B cell (primary cell): Measurements from ENCODE around the gene EDN1. TPM values are rescaled to one million over a fixed set of nuclear protein-coding genes. Genes with fewer than 3 reads are reported as not detected.

Experiments
- ATAC-seq: fragments of 200-7000 bp; cut with Tn5 transposase; one replicate; pipeline ENCODE4 v1.10.0; 2021; ENCODE audit warnings: low read depth, mild to moderate bottlenecking, moderate number of reproducible peaks, moderate library complexity
- CTCF ChIA-PET: fragments of 350-600 bp; sonication (Branson Sonifier 250); formaldehyde crosslinking; loops from one replicate; lab custom pipeline; 2021; ENCODE audit warnings: antibody characterized with exemption, inconsistent platforms; lab: Charles Lee
- POLR2A ChIA-PET: fragments of 350-600 bp; sonication (Branson Sonifier 250); formaldehyde crosslinking; loops from one replicate; lab custom pipeline; 2021; ENCODE audit warnings: antibody characterized with exemption; lab: Charles Lee
- DNase-seq: peaks from one replicate; pipeline ENCODE4 v3.0.0; 2013
- H2AFZ ChIP-seq: 2 replicates; pipeline ENCODE4 v1.6.1; 2012; ENCODE audit warnings: mild to moderate bottlenecking, low read depth, low read length; ENCODE audit not compliant: insufficient read depth, poor library complexity, severe bottlenecking
- H3K27ac ChIP-seq, 2 donors: 1 replicate in 1 of 2; 2 replicates in 1 of 2; pipeline ENCODE4 v1.5.1; 2012 to 2013; ENCODE audit warnings: low read length in 2 of 2, mild to moderate bottlenecking in 2 of 2, moderate library complexity in 1 of 2
- H3K27me3 ChIP-seq, 4 experiments: fragments of 200-600 bp in 1 of 4; sonication (generic) in 1 of 4; replicated peaks in 1 of 4; 1 replicate in 2 of 4; 2 replicates in 2 of 4; pipeline versions ENCODE4 v1.6.1 to v1.7.0; 2013 to 2016; ENCODE audit warnings: low read length in 3 of 4, mild to moderate bottlenecking in 2 of 4, mixed read lengths in 1 of 4, moderate library complexity in 1 of 4; ENCODE audit not compliant: insufficient read depth in 4 of 4, control insufficient read depth in 3 of 4; ENCODE audit errors: control extremely low read depth in 1 of 4
- H3K36me3 ChIP-seq, 2 experiments: replicated peaks in 1 of 2; 1 replicate in 1 of 2; 2 replicates in 1 of 2; pipeline versions ENCODE4 v1.6.1 to v1.7.1; 2013; ENCODE audit warnings: low read length in 1 of 2; ENCODE audit not compliant: insufficient read depth in 2 of 2, control insufficient read depth in 1 of 2; ENCODE audit errors: control extremely low read depth in 1 of 2, extremely low read depth in 1 of 2
- H3K4me1 ChIP-seq, 2 donors: fragments of 200-600 bp in 1 of 2; sonication (generic) in 1 of 2; 1 replicate in 1 of 2; 2 replicates in 1 of 2; pipeline versions ENCODE4 v1.5.1 to v1.6.1; 2013 to 2017; ENCODE audit warnings: low read length in 2 of 2; ENCODE audit not compliant: control insufficient read depth in 2 of 2, insufficient read depth in 2 of 2
- H3K4me2 ChIP-seq: replicated peaks from 2 replicates; pipeline ENCODE3; 2012; ENCODE audit warnings: mild to moderate bottlenecking, low read depth, low read length; ENCODE audit not compliant: poor library complexity, severe bottlenecking
- H3K4me3 ChIP-seq, 5 experiments: fragments of 200-600 bp in 1 of 5; sonication (generic) in 1 of 5; 1 replicate in 3 of 5; 2 replicates in 2 of 5; pipeline versions ENCODE4 v1.5.1 to v1.7.0; 2011 to 2016; ENCODE audit warnings: low read length in 4 of 5, mild to moderate bottlenecking in 4 of 5, low read depth in 2 of 5, control low read depth in 1 of 5, moderate library complexity in 1 of 5; ENCODE audit not compliant: insufficient read depth in 1 of 5; ENCODE audit errors: control extremely low read depth in 1 of 5, extremely low read depth in 1 of 5
- H3K79me2 ChIP-seq: fragments of 200-600 bp; sonication (generic); one replicate; pipeline ENCODE4 v1.6.0; 2016; ENCODE audit warnings: low read length; ENCODE audit not compliant: control insufficient read depth, insufficient read depth
- H3K9ac ChIP-seq: fragments of 200-600 bp; sonication (generic); 2 replicates; pipeline ENCODE4 v1.6.1; 2017; ENCODE audit warnings: mild to moderate bottlenecking, low read length, moderate library complexity
- H3K9me3 ChIP-seq, 3 donors: one replicate each; pipeline versions ENCODE4 v1.6.1 to v1.7.1; 2013; ENCODE audit warnings: low read length in 2 of 3; ENCODE audit not compliant: control insufficient read depth in 2 of 3, insufficient read depth in 1 of 3; ENCODE audit errors: control extremely low read depth in 1 of 3
- H4K20me1 ChIP-seq: 2 replicates; pipeline ENCODE4 v1.6.0; 2012; ENCODE audit warnings: mild to moderate bottlenecking, low read length; ENCODE audit not compliant: insufficient read depth, control insufficient read depth, poor library complexity, severe bottlenecking
- H3K27ac Mint-ChIP-seq: one replicate; pipeline ENCODE4 v1.8.0; 2021; ENCODE audit warnings: mixed read lengths
- H3K27me3 Mint-ChIP-seq: one replicate; pipeline ENCODE4 v1.8.0; 2021; ENCODE audit warnings: mixed read lengths
- H3K4me1 Mint-ChIP-seq: one replicate; pipeline ENCODE4 v1.8.0; 2021; ENCODE audit warnings: mixed read lengths
- H3K4me3 Mint-ChIP-seq: one replicate; pipeline ENCODE4 v1.8.0; 2021; ENCODE audit warnings: mixed read lengths
- H3K9me3 Mint-ChIP-seq: one replicate; pipeline ENCODE4 v1.8.0; 2022; ENCODE audit warnings: mixed read lengths; ENCODE audit not compliant: insufficient read depth
- CTCF ChIP-seq: fragments of 200-600 bp; IDR thresholded peaks from one replicate; pipeline ENCODE4 v1.8.0; 2022; ENCODE audit warnings: antibody characterized with exemption, mild to moderate bottlenecking
- EZH2 ChIP-seq: IDR thresholded peaks from 2 replicates; pipeline ENCODE4 v1.6.1; 2012; ENCODE audit warnings: borderline replicate concordance, low read depth, mild to moderate bottlenecking, moderate library complexity, low read length; ENCODE audit not compliant: insufficient read depth, poor library complexity, severe bottlenecking
- WGBS: methylation state at CpG from one replicate; pipeline ENCODE4 v1.1.5; 2013; ENCODE audit warnings: missing lambda C conversion rate; ENCODE audit not compliant: insufficient coverage; 5-methylcytosine and 5-hydroxymethylcytosine counted together
- intact Hi-C: fragments of 100-400 bp; cut with micrococcal nuclease; formaldehyde crosslinking; loops from one replicate; pipeline ENCODE4 v1.10.0; 2022
- polyA plus RNA-seq: library from polyadenylated mRNA; depleted of rRNA; stranded (reverse); fragments of >200 nt; gene quantifications from 2 replicates; pipeline ENCODE4 v1.2.3, GENCODE V29; 2012
- total RNA-seq, 2 donors: library from RNA; stranded (reverse); fragments of 120-200 nt in 1 of 2; gene quantifications; 1 replicate in 1 of 2; 2 replicates in 1 of 2; pipeline versions ENCODE4 v1.2.3 to v1.2.4, GENCODE V29; 2013 to 2022

The EDN1 gene
- total and polyA plus RNA-seq, 2 donors (not counting 1 experiment from before 2014, with no cell fraction given): 1.4 to 2.1 TPM

- H3K4me1 ChIP-seq: peaks cover 7 to 14% of the 10 kb centered on the region in 2 donors
- H3K27ac ChIP-seq: no peak overlapping the region
- no peaks in the 10 kb centered on the region for H3K36me3 ChIP-seq
- DNase-seq (no peak), ATAC-seq (no peak)
- no peaks in the 10 kb centered on the region for H4K20me1 ChIP-seq
- H3K9me3 ChIP-seq: no peaks in the 10 kb centered on the region
- peaks cover 0 to 11% (median 7%) of the 10 kb centered on the region in 4 experiments for H3K27me3 ChIP-seq
- Mint-ChIP-seq H3K4me1 (peaks cover 16% of the 10 kb centered on the region), H3K9me3 (no peaks in the 10 kb centered on the region), H3K4me3 (no peak overlapping the region), H3K27ac (no peak overlapping the region), H3K27me3 (peaks cover 20% of the 10 kb centered on the region)
- no peak overlapping the region for H2AFZ ChIP-seq
- H3K4me2 ChIP-seq: no peak overlapping the region
- ChIA-PET CTCF (interaction anchor here (0.6 to 2.5 kb wide), 8 partner anchors 15 to 755 kb away, joined by 3 to 21 read pairs (median 4); no protein-coding TSS in a partner anchor), POLR2A (no interaction called here)
- TF ChIP-seq CTCF (no peak), EZH2 (no peak)
- H3K9ac ChIP-seq: no peak overlapping the region
- no peaks in the 10 kb centered on the region for H3K79me2 ChIP-seq
- intact Hi-C loops: no loop called here
- whole genome bisulfite sequencing: 100% methylated on average over 2 of the region's 4 CpGs
- H3K4me3 ChIP-seq: no peak overlapping the region
These were observed 3.6 kb upstream of the EDN1 start for GRCh38 chr6:12286373-12287110.

DNA sequence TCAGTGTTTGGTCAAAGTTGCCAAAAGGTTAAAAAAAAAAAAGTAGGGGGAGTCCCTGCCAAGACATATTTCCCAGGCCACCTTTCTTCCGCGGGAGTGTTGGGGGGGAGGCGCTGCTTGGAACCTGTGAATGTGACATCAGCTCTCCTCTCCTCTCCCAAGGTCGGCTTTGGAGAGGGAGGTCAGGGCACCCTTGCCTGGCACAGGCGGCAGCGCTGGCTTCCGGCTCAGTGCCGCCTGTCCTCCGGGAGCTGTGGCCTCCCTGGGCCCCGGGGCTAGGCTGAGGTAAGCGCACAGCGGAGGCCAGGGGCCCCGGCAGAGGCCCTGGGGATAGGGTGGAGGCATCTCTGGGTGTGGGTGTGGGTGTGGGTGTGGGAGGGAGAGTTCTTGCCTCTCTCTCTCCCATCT, 1.9 kb upstream of the EDN1 start:
- TF ChIP-seq CTCF (no peak), EZH2 (no peak)
- Mint-ChIP-seq H3K4me1 (peaks cover 17% of the 10 kb centered on the region), H3K27me3 (peaks cover 37% of the 10 kb centered on the region), H3K9me3 (no peaks in the 10 kb centered on the region), H3K4me3 (no peak overlapping the region), H3K27ac (no peak overlapping the region)
- POLR2A ChIA-PET: no interaction called here
- Histone ChIP-seq H3K27me3 (peaks cover 0 to 28% (median 18%) of the 10 kb centered on the region in 4 experiments), H3K4me2 (no peak overlapping the region), H3K9ac (no peak overlapping the region), H3K27ac (no peak overlapping the region), H4K20me1 (no peaks in the 10 kb centered on the region), H3K79me2 (no peaks in the 10 kb centered on the region), H2AFZ (no peak overlapping the region), H3K36me3 (no peaks in the 10 kb centered on the region), H3K9me3 (no peaks in the 10 kb centered on the region), H3K4me1 (peaks cover 7 to 14% of the 10 kb centered on the region in 2 donors), H3K4me3 (no peak overlapping the region)
- DNase-seq (no peak), ATAC-seq (no peak)
- intact Hi-C loops: no loop called here
- CTCF ChIA-PET: interaction anchor here (2.0 to 2.7 kb wide), 3 partner anchors 9 to 40 kb away, joined by 5 to 19 read pairs (median 11); no protein-coding TSS in a partner anchor
- WGBS: 82% methylated on average over 3 of the region's 13 CpGs
